ENCODE measurements around the gene ERC2.

The ERC2 gene

GRCh38 chr3:55797084-55797483 is 671.2 kb downstream of the ERC2 start:
- ChIA-PET CTCF (interaction anchor here (0.6 kb wide), 1 partner anchor 55 kb away, joined by 3 read pairs; no protein-coding TSS in a partner anchor), POLR2A (no interaction called here)
- H3K4me3 ChIP-seq (ENCODE audit: low read depth, low read length), result no peak overlapping the region
- no peak for TF ChIP-seq ZNF560 (tag by site-specific recombination; IDR thresholded peaks at IDR 0.05; ENCODE audit: borderline replicate concordance)
- no peaks in the 10 kb centered on the region for H3K36me3 ChIP-seq (ENCODE audit: control insufficient read depth in 2 of 2, insufficient read depth in 1 of 2, low read length in 2 of 2)
- peaks cover 4% of the 10 kb centered on the region; the same call in 1 of the 2 replicates for H3K4me1 ChIP-seq (ENCODE audit: control insufficient read depth, insufficient read depth, low read length)
- H3K9me3 ChIP-seq (ENCODE audit: control insufficient read depth, insufficient read depth, low read depth, low read length), result no peaks in the 10 kb centered on the region
- H3K27ac ChIP-seq (ENCODE audit: extremely low read depth, low read depth, low read length), result no peak overlapping the region

DNA sequence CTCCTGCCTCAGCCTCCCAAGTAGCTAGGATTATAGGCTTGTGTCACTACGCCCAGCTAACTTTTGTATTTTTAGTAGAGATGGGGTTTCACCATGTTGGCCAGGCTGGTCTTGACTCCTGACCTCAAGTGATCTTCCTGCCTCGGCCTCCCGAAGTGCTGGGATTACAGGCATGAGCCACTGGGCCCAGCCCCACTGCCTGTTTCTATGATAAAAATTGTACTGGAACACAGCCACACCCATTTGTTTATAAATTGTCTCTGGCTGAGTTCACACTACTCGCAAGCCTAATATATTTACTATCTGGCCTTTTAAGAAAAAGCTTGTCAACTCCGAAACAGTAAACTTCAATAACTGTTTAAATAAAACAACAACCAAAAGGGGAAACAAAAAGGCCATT is 671.7 kb downstream of the ERC2 start:
- Histone ChIP-seq H3K4me1 (ENCODE audit: control insufficient read depth, insufficient read depth, low read length) (peaks cover 4% of the 10 kb centered on the region; the same call in 1 of the 2 replicates), H3K36me3 (ENCODE audit: control insufficient read depth in 2 of 2, insufficient read depth in 1 of 2, low read length in 2 of 2) (no peaks in the 10 kb centered on the region), H3K9me3 (ENCODE audit: control insufficient read depth, insufficient read depth, low read depth, low read length) (no peaks in the 10 kb centered on the region), H3K4me3 (ENCODE audit: low read depth, low read length) (no peak overlapping the region), H3K27ac (ENCODE audit: extremely low read depth, low read depth, low read length) (no peak overlapping the region)
- TF ChIP-seq ZNF423 (tag by site-specific recombination; IDR thresholded peaks at IDR 0.05), result no peak
- no peak for TF ChIP-seq ZBTB21 (tag by site-specific recombination; IDR thresholded peaks at IDR 0.05)
- no peak for TF ChIP-seq OVOL3 (tag by site-specific recombination; IDR thresholded peaks at IDR 0.05)
- TF ChIP-seq, protein P1, sequence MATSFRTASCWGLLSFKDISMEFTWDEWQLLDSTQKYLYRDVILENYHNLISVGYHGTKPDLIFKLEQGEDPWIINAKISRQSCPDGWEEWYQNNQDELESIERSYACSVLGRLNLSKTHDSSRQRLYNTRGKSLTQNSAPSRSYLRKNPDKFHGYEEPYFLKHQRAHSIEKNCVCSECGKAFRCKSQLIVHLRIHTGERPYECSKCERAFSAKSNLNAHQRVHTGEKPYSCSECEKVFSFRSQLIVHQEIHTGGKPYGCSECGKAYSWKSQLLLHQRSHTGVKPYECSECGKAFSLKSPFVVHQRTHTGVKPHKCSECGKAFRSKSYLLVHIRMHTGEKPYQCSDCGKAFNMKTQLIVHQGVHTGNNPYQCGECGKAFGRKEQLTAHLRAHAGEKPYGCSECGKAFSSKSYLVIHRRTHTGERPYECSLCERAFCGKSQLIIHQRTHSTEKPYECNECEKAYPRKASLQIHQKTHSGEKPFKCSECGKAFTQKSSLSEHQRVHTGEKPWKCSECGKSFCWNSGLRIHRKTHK (tag by site-specific recombination; IDR thresholded peaks at IDR 0.05), result no peak
- TF ChIP-seq ZNF521 (tag by site-specific recombination; IDR thresholded peaks at IDR 0.05), result no peak
- no peak for TF ChIP-seq ZNF341 (tag by site-specific recombination; IDR thresholded peaks at IDR 0.05; ENCODE audit: low read depth)
- TF ChIP-seq ZNF747 (tag by site-specific recombination; IDR thresholded peaks at IDR 0.05), result no peak
- TF ChIP-seq KLF17 (tag by site-specific recombination; IDR thresholded peaks at IDR 0.05), result no peak
- no peak for TF ChIP-seq ZNF473 (tag by site-specific recombination; IDR thresholded peaks at IDR 0.05)
- TF ChIP-seq KLF16 (tag by site-specific recombination; IDR thresholded peaks at IDR 0.05), result no peak
- TF ChIP-seq ZNF155 (tag by site-specific recombination; IDR thresholded peaks at IDR 0.05), result no peak
- POLR2A ChIA-PET, result no interaction called here
- CTCF ChIA-PET, result no interaction called here

DNA sequence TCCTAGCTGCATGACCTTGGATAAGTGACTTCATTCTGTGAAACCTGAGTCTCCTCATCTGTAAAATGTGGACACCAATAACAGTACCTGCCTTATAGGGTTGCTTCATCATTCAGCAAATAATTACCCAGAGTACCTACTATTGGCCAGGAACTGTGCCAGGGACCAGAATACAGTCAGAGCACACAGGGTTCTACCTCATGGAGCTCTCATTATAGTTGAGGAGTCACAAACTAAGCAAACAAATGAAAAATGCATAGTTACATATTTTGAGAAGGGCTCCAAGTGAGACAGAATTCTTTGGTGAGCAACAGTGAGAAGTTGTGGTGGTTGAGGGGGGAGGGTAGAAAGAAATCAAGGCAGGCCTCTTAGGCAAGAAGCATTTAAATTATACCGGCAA is 672.5 kb downstream of the ERC2 start:
- ChIA-PET POLR2A (no interaction called here), CTCF (interaction anchor here (0.7 kb wide), 1 partner anchor 430 kb away, joined by 3 read pairs; no protein-coding TSS in a partner anchor)
- H3K27ac ChIP-seq (ENCODE audit: extremely low read depth, low read depth, low read length), result no peak overlapping the region
- H3K9me3 ChIP-seq (ENCODE audit: control insufficient read depth, insufficient read depth, low read depth, low read length), result no peaks in the 10 kb centered on the region
- H3K4me3 ChIP-seq (ENCODE audit: low read depth, low read length), result no peak overlapping the region
- peaks cover 7% of the 10 kb centered on the region for H3K4me1 ChIP-seq (ENCODE audit: control insufficient read depth, insufficient read depth, low read length)
- TF ChIP-seq HOXC10 (CRISPR knock-in tag; IDR thresholded peaks at IDR 0.05) (no peak), ZNF132 (tag by site-specific recombination; IDR thresholded peaks at IDR 0.05; ENCODE audit: borderline replicate concordance) (no peak), ZNF366 (tag by site-specific recombination; conservative IDR thresholded peaks at IDR 0.05) (no peak), ZNF530 (tag by site-specific recombination; IDR thresholded peaks at IDR 0.05; ENCODE audit: low read depth) (no peak), ZNF529 (tag by site-specific recombination; IDR thresholded peaks at IDR 0.05; ENCODE audit: insufficient replicate concordance) (no peak), KLF8 (tag by site-specific recombination; IDR thresholded peaks at IDR 0.05) (no peak), ZNF830 (tag by site-specific recombination; IDR thresholded peaks at IDR 0.05; ENCODE audit: low read depth) (no peak), ZNF433 (tag by site-specific recombination; IDR thresholded peaks at IDR 0.05; ENCODE audit: low read depth) (no peak)
- TF ChIP-seq, protein P2, sequence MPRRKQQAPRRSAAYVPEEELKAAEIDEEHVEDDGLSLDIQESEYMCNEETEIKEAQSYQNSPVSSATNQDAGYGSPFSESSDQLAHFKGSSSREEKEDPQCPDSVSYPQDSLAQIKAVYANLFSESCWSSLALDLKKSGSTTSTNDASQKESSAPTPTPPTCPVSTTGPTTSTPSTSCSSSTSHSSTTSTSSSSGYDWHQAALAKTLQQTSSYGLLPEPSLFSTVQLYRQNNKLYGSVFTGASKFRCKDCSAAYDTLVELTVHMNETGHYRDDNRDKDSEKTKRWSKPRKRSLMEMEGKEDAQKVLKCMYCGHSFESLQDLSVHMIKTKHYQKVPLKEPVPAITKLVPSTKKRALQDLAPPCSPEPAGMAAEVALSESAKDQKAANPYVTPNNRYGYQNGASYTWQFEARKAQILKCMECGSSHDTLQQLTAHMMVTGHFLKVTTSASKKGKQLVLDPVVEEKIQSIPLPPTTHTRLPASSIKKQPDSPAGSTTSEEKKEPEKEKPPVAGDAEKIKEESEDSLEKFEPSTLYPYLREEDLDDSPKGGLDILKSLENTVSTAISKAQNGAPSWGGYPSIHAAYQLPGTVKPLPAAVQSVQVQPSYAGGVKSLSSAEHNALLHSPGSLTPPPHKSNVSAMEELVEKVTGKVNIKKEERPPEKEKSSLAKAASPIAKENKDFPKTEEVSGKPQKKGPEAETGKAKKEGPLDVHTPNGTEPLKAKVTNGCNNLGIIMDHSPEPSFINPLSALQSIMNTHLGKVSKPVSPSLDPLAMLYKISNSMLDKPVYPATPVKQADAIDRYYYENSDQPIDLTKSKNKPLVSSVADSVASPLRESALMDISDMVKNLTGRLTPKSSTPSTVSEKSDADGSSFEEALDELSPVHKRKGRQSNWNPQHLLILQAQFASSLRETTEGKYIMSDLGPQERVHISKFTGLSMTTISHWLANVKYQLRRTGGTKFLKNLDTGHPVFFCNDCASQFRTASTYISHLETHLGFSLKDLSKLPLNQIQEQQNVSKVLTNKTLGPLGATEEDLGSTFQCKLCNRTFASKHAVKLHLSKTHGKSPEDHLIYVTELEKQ (tag by site-specific recombination; IDR thresholded peaks at IDR 0.05; ENCODE audit: borderline replicate concordance), result no peak
- H3K36me3 ChIP-seq (ENCODE audit: control insufficient read depth in 2 of 2, insufficient read depth in 1 of 2, low read length in 2 of 2), result no peaks in the 10 kb centered on the region

Measured in HEK293 (cell line).